A549 (cell line): ENCODE data around the gene CD99.

ENCODE experiments used
- CTCF ChIP-seq: fragments of >200 bp; sonication (Bioruptor Twin); formaldehyde crosslinking; IDR thresholded peaks from 3 replicates; pipeline ENCODE4 v1.5.1; 2016
- EHMT2 ChIP-seq: fragments of 200-600 bp; sonication (generic); IDR thresholded peaks from 2 replicates; pipeline ENCODE4 v1.6.1; 2016; ENCODE audit warnings: antibody characterized with exemption, low read depth, mild to moderate bottlenecking, moderate library complexity
- ESRRA ChIP-seq: fragments of 150-350 bp; IDR thresholded peaks from 2 replicates; pipeline ENCODE4 v1.6.1; 2014; ENCODE audit warnings: mild to moderate bottlenecking, low read length, borderline replicate concordance
- GATA3 ChIP-seq: IDR thresholded peaks from 2 replicates; pipeline ENCODE4 v1.6.1; 2012; ENCODE audit warnings: borderline replicate concordance
- MAFK ChIP-seq: fragments of 450-650 bp; IDR thresholded peaks from 2 replicates; pipeline ENCODE4 v1.6.1; 2014; ENCODE audit not compliant: partially characterized antibody
- MAZ ChIP-seq: fragments of 150-350 bp; IDR thresholded peaks from 2 replicates; pipeline ENCODE4 v1.6.1; 2014; ENCODE audit warnings: antibody characterized with exemption, low read depth, low read length, borderline replicate concordance
- NR3C1 ChIP-seq: fragments of >200 bp; sonication (Bioruptor Twin); formaldehyde crosslinking; IDR thresholded peaks from 3 replicates; pipeline ENCODE4 v1.6.1; 2017
- PBX3 ChIP-seq: IDR thresholded peaks from 2 replicates; pipeline ENCODE4 v1.6.1; 2012
- POLR2A ChIP-seq: IDR thresholded peaks from 2 replicates; pipeline ENCODE4 v1.6.1; 2012; ENCODE audit warnings: mild to moderate bottlenecking, low read length
- RAD21 ChIP-seq, 2 experiments: fragments of >200 bp in 1 of 2; sonication (Bioruptor Twin) in 1 of 2; formaldehyde crosslinking in 1 of 2; IDR thresholded peaks in 1 of 2; conservative IDR thresholded peaks in 1 of 2; 2 replicates in 1 of 2; 3 replicates in 1 of 2; pipeline ENCODE4 v1.6.1; 2012 to 2018; ENCODE audit warnings: inconsistent platforms in 1 of 2
- RCOR1 ChIP-seq: fragments of 150-350 bp; IDR thresholded peaks from 2 replicates; pipeline ENCODE4 v1.6.1; 2014; ENCODE audit warnings: antibody characterized with exemption, low read length, low read depth
- ZFP36 ChIP-seq: fragments of 450-650 bp; IDR thresholded peaks from 2 replicates; pipeline ENCODE4 v1.6.1; 2014; ENCODE audit warnings: borderline replicate concordance; ENCODE audit not compliant: partially characterized antibody

DNA sequence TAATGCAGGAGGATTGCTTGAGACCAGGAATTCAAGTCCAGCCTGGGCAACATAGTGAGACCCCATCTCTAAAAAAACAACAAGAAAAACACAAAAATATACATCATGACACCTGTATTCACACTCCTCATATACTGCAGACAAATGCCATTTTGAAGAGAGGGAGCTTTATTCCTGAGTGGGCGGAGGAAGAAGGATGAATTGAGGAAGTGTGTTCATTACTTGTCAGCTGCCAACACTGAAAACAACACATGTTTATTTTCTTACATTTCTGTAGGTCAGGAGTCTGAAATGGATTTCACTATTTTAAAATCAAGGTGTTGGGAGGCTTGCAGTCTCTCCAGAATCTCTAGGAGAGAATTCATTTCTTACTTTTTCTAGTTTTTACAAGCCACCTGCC lies 47.2 kb upstream of the CD99 start:
- TF ChIP-seq CTCF (no peak), EHMT2 (no peak), NR3C1 (no peak), PBX3 (no peak), GATA3 (no peak), MAFK (no peak), RCOR1 (no peak), ZFP36 (no peak), ESRRA (no peak), POLR2A (no peak), RAD21 (conservative IDR thresholded peaks at IDR 0.05 in 1 of 2, IDR thresholded peaks at IDR 0.05 in 1 of 2) (no peak), MAZ (no peak)
